Mesenchymal stem cell (in vitro differentiated cells and primary cell): ENCODE results near the gene ARID1B.
A peak's percentile ranks its signal among the peaks of the same experiment; 100 is the strongest.

ENCODE experiments used
- DNase-seq: peaks from one replicate; pipeline ENCODE4 v3.0.0-alpha.2; 2013
- H2AFZ ChIP-seq: one replicate; pipeline ENCODE4 v1.6.1; 2013; ENCODE audit warnings: low read depth, mild to moderate bottlenecking, control low read depth, inconsistent platforms, low read length, moderate library complexity
- H2AK5ac ChIP-seq: 2 replicates; pipeline ENCODE4 v1.6.1; 2013; ENCODE audit warnings: low read length, moderate library complexity, mild to moderate bottlenecking, inconsistent platforms; ENCODE audit not compliant: severe bottlenecking
- H2BK120ac ChIP-seq: one replicate; pipeline ENCODE4 v1.6.1; 2013; ENCODE audit warnings: low read depth, mild to moderate bottlenecking, inconsistent platforms, low read length, moderate library complexity
- H2BK12ac ChIP-seq, 2 experiments: one replicate each; pipeline ENCODE4 v1.6.1; 2013; ENCODE audit warnings: inconsistent platforms in 2 of 2, low read length in 2 of 2, mild to moderate bottlenecking in 2 of 2, moderate library complexity in 2 of 2, control low read depth in 1 of 2
- H2BK15ac ChIP-seq: one replicate; pipeline ENCODE4 v1.6.1; 2013; ENCODE audit warnings: mild to moderate bottlenecking, low read depth, inconsistent platforms; ENCODE audit not compliant: poor library complexity, severe bottlenecking
- H2BK5ac ChIP-seq: 2 replicates; pipeline ENCODE4 v1.6.1; 2013; ENCODE audit warnings: low read depth, mild to moderate bottlenecking, low read length, control low read depth, inconsistent platforms; ENCODE audit not compliant: poor library complexity, severe bottlenecking
- H3K14ac ChIP-seq, 2 experiments: one replicate each; pipeline ENCODE4 v1.6.1; 2013; ENCODE audit warnings: inconsistent platforms in 2 of 2, low read length in 2 of 2, control low read depth in 1 of 2, mild to moderate bottlenecking in 1 of 2, moderate library complexity in 1 of 2
- H3K18ac ChIP-seq, 2 experiments: one replicate each; pipeline ENCODE4 v1.6.1; 2013; ENCODE audit warnings: inconsistent platforms in 2 of 2, low read length in 2 of 2, control low read depth in 1 of 2, low read depth in 1 of 2, mild to moderate bottlenecking in 1 of 2
- H3K23ac ChIP-seq, 2 experiments: one replicate each; pipeline ENCODE4 v1.6.1; 2013; ENCODE audit warnings: inconsistent platforms in 2 of 2, low read length in 2 of 2, mild to moderate bottlenecking in 2 of 2, moderate library complexity in 2 of 2, control low read depth in 1 of 2
- H3K27ac ChIP-seq: 2 replicates; pipeline ENCODE4 v1.5.1; 2013; ENCODE audit warnings: mild to moderate bottlenecking, moderate library complexity, low read length, control low read depth, inconsistent platforms; ENCODE audit not compliant: poor library complexity, severe bottlenecking
- H3K27me3 ChIP-seq, 2 experiments: 2 replicates each; pipeline versions ENCODE4 v1.6.1 to v1.7.0; 2013; ENCODE audit warnings: low read length in 2 of 2, mild to moderate bottlenecking in 2 of 2, moderate library complexity in 2 of 2, control low read depth in 1 of 2, inconsistent platforms in 1 of 2; ENCODE audit not compliant: control insufficient read depth in 1 of 2, insufficient read depth in 1 of 2
- H3K36me3 ChIP-seq, 2 experiments: 2 replicates each; pipeline versions ENCODE4 v1.6.1 to v1.7.0; 2013; ENCODE audit warnings: low read length in 2 of 2, control low read depth in 1 of 2, inconsistent platforms in 1 of 2, low read depth in 1 of 2, mild to moderate bottlenecking in 1 of 2; ENCODE audit not compliant: insufficient read depth in 2 of 2, control insufficient read depth in 1 of 2
- H3K4ac ChIP-seq, 2 experiments: one replicate each; pipeline ENCODE4 v1.6.1; 2013; ENCODE audit warnings: inconsistent platforms in 2 of 2, low read length in 2 of 2, mild to moderate bottlenecking in 2 of 2, moderate library complexity in 2 of 2, control low read depth in 1 of 2, low read depth in 1 of 2
- H3K4me1 ChIP-seq: 2 replicates; pipeline ENCODE4 v1.6.1; 2013; ENCODE audit warnings: low read depth, low read length, control low read depth; ENCODE audit not compliant: control insufficient read depth, insufficient read depth
- H3K4me2 ChIP-seq: 2 replicates; pipeline ENCODE4 v1.6.1; 2013; ENCODE audit warnings: low read length, mild to moderate bottlenecking, inconsistent platforms; ENCODE audit not compliant: poor library complexity, severe bottlenecking
- H3K4me3 ChIP-seq, 2 experiments: 2 replicates each; pipeline versions ENCODE4 v1.5.1 to v1.7.0; 2013; ENCODE audit warnings: low read length in 2 of 2, mild to moderate bottlenecking in 2 of 2, control low read depth in 1 of 2, low read depth in 1 of 2; ENCODE audit not compliant: insufficient read depth in 1 of 2
- H3K79me1 ChIP-seq: replicated peaks from 2 replicates; pipeline ENCODE4 v1.6.1; 2013; ENCODE audit warnings: mild to moderate bottlenecking, control low read depth, low read length, inconsistent platforms; ENCODE audit not compliant: poor library complexity, severe bottlenecking
- H3K9ac ChIP-seq: 2 replicates; pipeline ENCODE4 v1.7.0; 2013; ENCODE audit warnings: mild to moderate bottlenecking, low read length, moderate library complexity
- H3K9me3 ChIP-seq: 2 replicates; pipeline ENCODE4 v1.7.0; 2013; ENCODE audit warnings: mild to moderate bottlenecking, low read length; ENCODE audit not compliant: control insufficient read depth
- H4K8ac ChIP-seq: one replicate; pipeline ENCODE4 v1.6.1; 2013; ENCODE audit warnings: inconsistent platforms, mild to moderate bottlenecking, low read length, moderate library complexity
- H4K91ac ChIP-seq: one replicate; pipeline ENCODE4 v1.6.1; 2013; ENCODE audit warnings: mild to moderate bottlenecking, low read length, inconsistent platforms
- WGBS: methylation state at CpG from one replicate; pipeline ENCODE4 v1.1.7; 2013; ENCODE audit warnings: mixed read lengths; 5-methylcytosine and 5-hydroxymethylcytosine counted together

Gene ARID1B

GRCh38 chr6:157217198-157217893 is 440.2 kb downstream of the ARID1B start:
- Histone ChIP-seq H3K23ac (no peak overlapping the region), H2BK12ac (no peak overlapping the region), H2AK5ac (no peak overlapping the region)

GRCh38 chr6:157217894-157218370 is 440.8 kb downstream of the ARID1B start:
- Histone ChIP-seq H3K27me3 (no peaks in the 10 kb centered on the region), H2BK15ac (no peak overlapping the region), H3K4ac (no peak overlapping the region), H3K14ac (no peak overlapping the region), H3K4me2 (no peak overlapping the region), H2BK12ac (no peak overlapping the region), H2AK5ac (no peak overlapping the region), H4K8ac (no peak overlapping the region), H3K9ac (no peak overlapping the region), H3K9me3 (no peaks in the 10 kb centered on the region), H3K18ac (no peak overlapping the region), H3K27ac (no peak overlapping the region), H3K4me1 (peaks cover 18% of the 10 kb centered on the region), H3K4me3 (no peak overlapping the region), H2BK5ac (no peak overlapping the region), H3K23ac (no peak overlapping the region), H2AFZ (no peak overlapping the region), H2BK120ac (no peak overlapping the region), H3K79me1 (peaks cover 2% of the 10 kb centered on the region), H3K36me3 (peaks cover 4 to 5% of the 10 kb centered on the region in 2 experiments), H4K91ac (no peak overlapping the region)
- DNase-seq = no peak
- 98% methylated on average over 13 of the region's 13 CpGs for WGBS

More at GRCh38 chr6:157217198-157217893, 440.2 kb downstream of the ARID1B start:
- Histone ChIP-seq H2AFZ (no peak overlapping the region), H2BK15ac (no peak overlapping the region), H2BK5ac (no peak overlapping the region), H3K27ac (no peak overlapping the region), H3K4me3 (no peak overlapping the region), H3K4me1 (peaks cover 17% of the 10 kb centered on the region), H3K79me1 (peaks cover 2% of the 10 kb centered on the region), H3K18ac (no peak overlapping the region), H4K91ac (no peak overlapping the region), H3K4me2 (no peak overlapping the region), H3K9ac (no peak overlapping the region), H3K36me3 (peaks cover 4 to 5% of the 10 kb centered on the region in 2 experiments), H3K9me3 (no peaks in the 10 kb centered on the region), H3K27me3 (no peaks in the 10 kb centered on the region), H3K4ac (no peak overlapping the region), H2BK120ac (no peak overlapping the region), H4K8ac (no peak overlapping the region), H3K14ac (no peak overlapping the region)
- 92% methylated on average over 20 of the region's 20 CpGs for WGBS
- no peak for DNase-seq

GRCh38 chr6:157218371-157219198 is 441.4 kb downstream of the ARID1B start:
- no peak overlapping the region for H3K18ac ChIP-seq
- peaks cover 2% of the 10 kb centered on the region for H3K79me1 ChIP-seq
- 96% methylated on average over 23 of the region's 23 CpGs for WGBS

More at GRCh38 chr6:157218371-157219198, 441.4 kb downstream of the ARID1B start:
- no peak overlapping the region for H3K4me3 ChIP-seq
- peak overlapping the region in 1 of 2 experiments; percentile 28 for H3K14ac ChIP-seq
- H3K27me3 ChIP-seq = no peaks in the 10 kb centered on the region
- peaks cover 18% of the 10 kb centered on the region for H3K4me1 ChIP-seq
- H3K4me2 ChIP-seq = no peak overlapping the region
- no peak overlapping the region for H4K8ac ChIP-seq
- H2BK5ac ChIP-seq = no peak overlapping the region
- H3K9me3 ChIP-seq = no peaks in the 10 kb centered on the region
- H3K27ac ChIP-seq = no peak overlapping the region
- H3K4ac ChIP-seq = no peak overlapping the region
- H2BK120ac ChIP-seq = no peak overlapping the region
- H2AFZ ChIP-seq = no peak overlapping the region
- no peak overlapping the region for H4K91ac ChIP-seq
- no peak overlapping the region for H3K23ac ChIP-seq
- no peak overlapping the region for H2BK15ac ChIP-seq
- H3K36me3 ChIP-seq = peaks cover 4 to 5% of the 10 kb centered on the region in 2 experiments
- DNase-seq = no peak
- H2BK12ac ChIP-seq = no peak overlapping the region
- H2AK5ac ChIP-seq = peak overlapping the region; percentile 1
- H3K9ac ChIP-seq = no peak overlapping the region
